Mammary epithelial cell (primary cell): ENCODE data around the gene PLEKHM1.
"Not testable (repeated sequence)": the region's sequence is repeated elsewhere in the genome, so short reads cannot be mapped to it uniquely, and the experiment has no call there.

ENCODE experiments used
- EZH2 ChIP-seq: IDR thresholded peaks from 2 replicates; pipeline ENCODE4 v1.6.1; 2012; ENCODE audit warnings: low read length, inconsistent platforms, borderline replicate concordance
- TF ChIP-seq, protein P1 (sequence below), 2 donors: IDR thresholded peaks in 1 of 2; conservative IDR thresholded peaks in 1 of 2; 2 replicates each; pipeline ENCODE4 v1.5.1; 2011 to 2012; ENCODE audit warnings: inconsistent platforms in 2 of 2, low read length in 2 of 2, mild to moderate bottlenecking in 2 of 2, control low read depth in 1 of 2, low read depth in 1 of 2; ENCODE audit not compliant: insufficient read depth in 1 of 2; ENCODE audit errors: extremely low read depth in 1 of 2

DNA sequence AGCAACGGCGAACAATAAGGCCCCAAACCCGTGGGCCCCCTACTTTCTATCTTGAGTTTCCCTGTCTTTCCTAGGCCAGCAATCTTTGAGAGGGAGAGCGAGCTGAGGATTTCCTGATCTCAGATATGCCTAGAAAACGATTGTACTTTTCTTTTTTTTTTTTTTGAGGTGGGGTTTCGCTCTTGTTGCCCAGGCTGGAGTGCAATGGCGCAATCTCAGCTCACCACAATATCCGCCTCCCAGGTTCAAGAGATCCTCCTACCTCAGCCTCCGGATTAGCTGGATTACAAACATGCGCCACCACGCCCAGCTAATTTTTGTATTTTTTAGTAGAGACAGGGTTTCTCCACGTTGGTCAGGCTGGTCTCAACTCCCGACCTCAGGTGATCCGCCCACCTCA is 42.9 kb downstream of the PLEKHM1 start:
- TF ChIP-seq, protein P1, sequence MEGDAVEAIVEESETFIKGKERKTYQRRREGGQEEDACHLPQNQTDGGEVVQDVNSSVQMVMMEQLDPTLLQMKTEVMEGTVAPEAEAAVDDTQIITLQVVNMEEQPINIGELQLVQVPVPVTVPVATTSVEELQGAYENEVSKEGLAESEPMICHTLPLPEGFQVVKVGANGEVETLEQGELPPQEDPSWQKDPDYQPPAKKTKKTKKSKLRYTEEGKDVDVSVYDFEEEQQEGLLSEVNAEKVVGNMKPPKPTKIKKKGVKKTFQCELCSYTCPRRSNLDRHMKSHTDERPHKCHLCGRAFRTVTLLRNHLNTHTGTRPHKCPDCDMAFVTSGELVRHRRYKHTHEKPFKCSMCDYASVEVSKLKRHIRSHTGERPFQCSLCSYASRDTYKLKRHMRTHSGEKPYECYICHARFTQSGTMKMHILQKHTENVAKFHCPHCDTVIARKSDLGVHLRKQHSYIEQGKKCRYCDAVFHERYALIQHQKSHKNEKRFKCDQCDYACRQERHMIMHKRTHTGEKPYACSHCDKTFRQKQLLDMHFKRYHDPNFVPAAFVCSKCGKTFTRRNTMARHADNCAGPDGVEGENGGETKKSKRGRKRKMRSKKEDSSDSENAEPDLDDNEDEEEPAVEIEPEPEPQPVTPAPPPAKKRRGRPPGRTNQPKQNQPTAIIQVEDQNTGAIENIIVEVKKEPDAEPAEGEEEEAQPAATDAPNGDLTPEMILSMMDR (conservative IDR thresholded peaks at IDR 0.05 in 1 of 2, IDR thresholded peaks at IDR 0.05 in 1 of 2; ENCODE audit: extremely low read depth in 1 of 2, insufficient read depth in 1 of 2, low read depth in 1 of 2, low read length in 2 of 2) = not testable (repeated sequence)
- not testable (repeated sequence) for TF ChIP-seq EZH2
